Heart left ventricle (tissue), 13 donors: ENCODE results near the gene PTK7.

Experiments
- CTCF ChIP-seq, 12 donors: fragments of 200-600 bp; sonication (generic) in 4 of 12; IDR thresholded peaks; one replicate each; pipeline versions ENCODE4 v1.5.0 to v1.8.0; 2018 to 2022; ENCODE audit warnings: antibody characterized with exemption in 12 of 12, mild to moderate bottlenecking in 5 of 12
- POLR2A ChIP-seq, 2 donors: fragments of 450-650 bp; IDR thresholded peaks; one replicate each; pipeline ENCODE4 v1.6.1; 2017; ENCODE audit warnings: antibody characterized with exemption in 2 of 2, mild to moderate bottlenecking in 2 of 2, moderate library complexity in 2 of 2
- donor health status: ischemic (EF 13 %, LVEDD 7.1; RV severe dilation, severe dysfunction).
- donor health status: DM: no; HTN: yes; CAD: no.
- donor health status: DM: no; HTN: no; CAD: no.
- donor health status: ischemic (EF 25% LVEDD 6.9; RV normal size, moderate dysfunction).
- donor health status: ischemic (EF 25% LVEDD 5.7; RV mildly dilated, moderate dysfunction).
- donor health status: ischemic (EF 35%, LVEDD 5.7; RV mildly dilated, moderate dysfunction).
- donor health status: nonischemic (EF 11% LVEDD 7.7; RV severe dilation, severe dysfunction).
- donor health status: DM: yes; HTN: yes; CAD: no.
- donor health status: PGD.
- donor health status: ischemic (EF 29% LVEDD 5.4; RV normal size, mild dysfunction).
- donor health status: nonischemic (EF 23%, LVEDD 6.1; RV moderate dilation, normal function).

- TF ChIP-seq CTCF (IDR thresholded peaks at IDR 0.05): no peak
- peak in 1 of 2 donors; percentile 12 for TF ChIP-seq POLR2A (IDR thresholded peaks at IDR 0.05)
These were observed 97.6 kb downstream of the PTK7 start for GRCh38 chr6:43173591-43174262.
